ENCODE data around the gene ELOVL4.

The ELOVL4 gene

GRCh38 chr6:79947191-79948186, at the start of gene ELOVL4:
Gene ELOVL4, minus strand, starts transcription at chr6:79947553. Its CDS starts 274 bp downstream, at chr6:79947279.
- Histone ChIP-seq H3K4me1 (ENCODE audit: control insufficient read depth, insufficient read depth, low read length) (peaks cover 37% of the 10 kb centered on the region), H3K9ac (ENCODE audit: low read length) (peak within 1 kb of the TSS; percentile 57), H3K27me3 (ENCODE audit: control insufficient read depth, insufficient read depth, low read length) (peaks cover 8% of the 10 kb centered on the region), H3K4me3 (ENCODE audit: low read depth, low read length) (peak within 1 kb of the TSS; percentile 94), H3K27ac (ENCODE audit: low read depth, low read length) (no peak within 1 kb of the TSS), H3K36me3 (ENCODE audit: control insufficient read depth, insufficient read depth, low read length) (no peaks in the 10 kb centered on the region), H3K9me3 (ENCODE audit: control insufficient read depth, insufficient read depth, low read depth, low read length) (no peaks in the 10 kb centered on the region)

DNA sequence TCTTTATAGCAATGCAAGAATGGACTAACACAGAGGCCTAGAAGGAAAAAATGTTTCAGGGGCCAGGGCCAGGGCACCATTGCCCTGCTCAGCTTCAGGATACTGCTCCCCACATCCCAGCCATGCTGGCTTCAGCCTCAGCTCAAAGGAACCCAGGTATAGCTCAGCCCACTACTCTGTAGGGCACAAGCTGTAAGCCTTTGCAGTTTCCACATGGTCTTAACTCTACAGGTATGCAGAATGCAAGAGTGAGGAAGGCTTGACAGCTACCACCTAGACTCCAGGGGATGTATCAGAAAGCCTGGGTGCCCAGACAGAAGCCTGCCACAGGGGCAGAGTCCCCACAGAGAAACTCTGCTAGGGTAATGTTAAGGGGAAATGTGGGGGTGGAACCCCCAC, 46.6 kb upstream of the ELOVL4 start:
- no peaks in the 10 kb centered on the region for H3K36me3 ChIP-seq (ENCODE audit: control insufficient read depth, insufficient read depth, low read length)
- H3K27ac ChIP-seq (ENCODE audit: low read depth, low read length) = peak overlapping the region; percentile 84

GRCh38 chr6:79993012-79993910, 45.9 kb upstream of the ELOVL4 start:
- peak overlapping the region; percentile 23 for H3K9ac ChIP-seq (ENCODE audit: low read length)
- H3K36me3 ChIP-seq (ENCODE audit: control insufficient read depth, insufficient read depth, low read length) = no peaks in the 10 kb centered on the region
- no peaks in the 10 kb centered on the region for H3K9me3 ChIP-seq (ENCODE audit: control insufficient read depth, insufficient read depth, low read depth, low read length)
- peak overlapping the region; percentile 40; the same call in 1 of the 2 replicates for H3K4me3 ChIP-seq (ENCODE audit: low read depth, low read length)
- H3K27ac ChIP-seq (ENCODE audit: low read depth, low read length) = peak overlapping the region; percentile 84
- H3K4me1 ChIP-seq (ENCODE audit: control insufficient read depth, insufficient read depth, low read length) = peaks cover 18% of the 10 kb centered on the region
- H3K27me3 ChIP-seq (ENCODE audit: control insufficient read depth, insufficient read depth, low read length) = no peaks in the 10 kb centered on the region

More for the DNA sequence above, 46.6 kb upstream of the ELOVL4 start:
- H3K9ac ChIP-seq (ENCODE audit: low read length) = no peak overlapping the region
- H3K4me3 ChIP-seq (ENCODE audit: low read depth, low read length) = 0 out of 2 replicates have a peak overlapping the region, but pooled peaks have one; percentile 40
- H3K27me3 ChIP-seq (ENCODE audit: control insufficient read depth, insufficient read depth, low read length) = no peaks in the 10 kb centered on the region
- H3K4me1 ChIP-seq (ENCODE audit: control insufficient read depth, insufficient read depth, low read length) = peaks cover 18% of the 10 kb centered on the region
- no peaks in the 10 kb centered on the region for H3K9me3 ChIP-seq (ENCODE audit: control insufficient read depth, insufficient read depth, low read depth, low read length)

GRCh38 chr6:79989641-79990040, 42.3 kb upstream of the ELOVL4 start:
- Histone ChIP-seq H3K36me3 (ENCODE audit: control insufficient read depth, insufficient read depth, low read length) (no peaks in the 10 kb centered on the region), H3K9ac (ENCODE audit: low read length) (no peak overlapping the region), H3K9me3 (ENCODE audit: control insufficient read depth, insufficient read depth, low read depth, low read length) (no peaks in the 10 kb centered on the region), H3K4me1 (ENCODE audit: control insufficient read depth, insufficient read depth, low read length) (peaks cover 18% of the 10 kb centered on the region), H3K4me3 (ENCODE audit: low read depth, low read length) (no peak overlapping the region), H3K27ac (ENCODE audit: low read depth, low read length) (no peak overlapping the region), H3K27me3 (ENCODE audit: control insufficient read depth, insufficient read depth, low read length) (no peaks in the 10 kb centered on the region)

GRCh38 chr6:79985128-79985527, 37.8 kb upstream of the ELOVL4 start:
- Histone ChIP-seq H3K27me3 (ENCODE audit: control insufficient read depth, insufficient read depth, low read length) (no peaks in the 10 kb centered on the region), H3K9me3 (ENCODE audit: control insufficient read depth, insufficient read depth, low read depth, low read length) (no peaks in the 10 kb centered on the region), H3K4me3 (ENCODE audit: low read depth, low read length) (no peak overlapping the region), H3K9ac (ENCODE audit: low read length) (no peak overlapping the region), H3K27ac (ENCODE audit: low read depth, low read length) (no peak overlapping the region), H3K36me3 (ENCODE audit: control insufficient read depth, insufficient read depth, low read length) (no peaks in the 10 kb centered on the region), H3K4me1 (ENCODE audit: control insufficient read depth, insufficient read depth, low read length) (no peaks in the 10 kb centered on the region)

DNA sequence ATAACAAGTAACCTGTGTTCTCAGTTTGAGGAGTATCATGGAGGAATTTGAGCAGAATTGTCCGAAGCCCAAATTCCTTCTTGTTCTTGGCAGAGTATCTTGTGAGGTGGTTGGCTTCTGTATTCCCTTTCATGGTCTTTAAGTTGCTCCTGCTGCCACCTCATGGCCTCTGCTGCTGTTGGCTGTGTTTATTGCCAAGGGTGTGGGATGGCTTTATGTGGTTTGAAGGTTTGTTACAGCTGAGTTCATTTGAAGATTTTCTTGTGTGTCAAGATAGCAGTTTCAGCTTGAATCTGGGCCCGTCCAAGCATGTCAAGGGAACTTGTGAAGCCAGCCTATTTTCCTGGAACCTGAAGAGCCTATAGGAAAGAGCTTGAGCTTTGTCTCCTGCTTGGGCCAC, 36.9 kb upstream of the ELOVL4 start:
- Histone ChIP-seq H3K36me3 (ENCODE audit: control insufficient read depth, insufficient read depth, low read length) (no peaks in the 10 kb centered on the region), H3K9ac (ENCODE audit: low read length) (no peak overlapping the region)

DNA sequence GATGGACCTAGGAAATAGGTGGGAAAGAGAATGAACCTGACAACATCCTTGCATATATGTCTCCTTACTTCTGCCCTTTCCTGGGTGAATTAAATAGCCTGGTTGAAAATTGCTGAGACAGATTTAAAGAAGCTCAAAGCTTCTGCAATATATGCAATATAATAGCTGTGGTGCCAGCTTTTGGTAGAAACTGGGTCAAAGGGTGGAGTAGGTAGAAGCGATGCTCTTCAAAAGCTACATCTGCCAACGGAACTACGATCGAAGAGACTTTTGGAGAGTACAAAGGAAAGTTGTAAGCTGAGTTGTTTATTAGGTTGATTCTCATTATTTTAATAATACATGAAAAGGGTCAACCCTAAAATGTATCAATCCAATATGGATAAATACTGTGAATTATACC, 34.3 kb upstream of the ELOVL4 start:
- no peak overlapping the region for H3K4me3 ChIP-seq (ENCODE audit: low read depth, low read length)
- no peaks in the 10 kb centered on the region for H3K36me3 ChIP-seq (ENCODE audit: control insufficient read depth, insufficient read depth, low read length)
- no peak overlapping the region for H3K9ac ChIP-seq (ENCODE audit: low read length)
- no peaks in the 10 kb centered on the region for H3K27me3 ChIP-seq (ENCODE audit: control insufficient read depth, insufficient read depth, low read length)
- H3K4me1 ChIP-seq (ENCODE audit: control insufficient read depth, insufficient read depth, low read length) = no peaks in the 10 kb centered on the region
- H3K27ac ChIP-seq (ENCODE audit: low read depth, low read length) = no peak overlapping the region
- H3K9me3 ChIP-seq (ENCODE audit: control insufficient read depth, insufficient read depth, low read depth, low read length) = no peaks in the 10 kb centered on the region

More for the DNA sequence above, 36.9 kb upstream of the ELOVL4 start:
- Histone ChIP-seq H3K9me3 (ENCODE audit: control insufficient read depth, insufficient read depth, low read depth, low read length) (no peaks in the 10 kb centered on the region), H3K4me1 (ENCODE audit: control insufficient read depth, insufficient read depth, low read length) (no peaks in the 10 kb centered on the region), H3K27me3 (ENCODE audit: control insufficient read depth, insufficient read depth, low read length) (no peaks in the 10 kb centered on the region), H3K4me3 (ENCODE audit: low read depth, low read length) (no peak overlapping the region), H3K27ac (ENCODE audit: low read depth, low read length) (no peak overlapping the region)

DNA sequence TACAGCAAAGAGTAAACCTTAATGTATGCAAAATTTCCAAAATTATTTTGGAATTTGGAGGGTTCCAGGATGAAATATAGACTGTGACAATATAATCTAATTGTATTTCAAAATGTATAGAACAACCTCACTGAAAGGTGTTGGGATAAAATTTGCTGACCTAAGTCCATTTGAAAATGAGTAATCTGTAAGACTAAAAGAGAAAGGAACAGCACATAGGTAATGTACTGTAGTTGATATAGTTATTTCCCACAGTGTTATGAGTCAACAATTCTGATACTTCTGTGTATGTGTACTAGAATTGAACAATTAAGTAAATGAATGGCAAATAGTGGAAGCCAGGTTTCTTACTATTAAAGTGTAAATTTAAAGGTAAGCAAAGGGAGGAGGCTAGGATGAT, 23.8 kb upstream of the ELOVL4 start:
- no peak overlapping the region for H3K27ac ChIP-seq (ENCODE audit: low read depth, low read length)
- H3K4me3 ChIP-seq (ENCODE audit: low read depth, low read length) = no peak overlapping the region
- H3K4me1 ChIP-seq (ENCODE audit: control insufficient read depth, insufficient read depth, low read length) = no peaks in the 10 kb centered on the region
- H3K9ac ChIP-seq (ENCODE audit: low read length) = no peak overlapping the region
- no peaks in the 10 kb centered on the region for H3K27me3 ChIP-seq (ENCODE audit: control insufficient read depth, insufficient read depth, low read length)
- H3K9me3 ChIP-seq (ENCODE audit: control insufficient read depth, insufficient read depth, low read depth, low read length) = peaks cover 15% of the 10 kb centered on the region
- no peaks in the 10 kb centered on the region for H3K36me3 ChIP-seq (ENCODE audit: control insufficient read depth, insufficient read depth, low read length)

GRCh38 chr6:79969784-79970183, 22.4 kb upstream of the ELOVL4 start:
- no peaks in the 10 kb centered on the region for H3K36me3 ChIP-seq (ENCODE audit: control insufficient read depth, insufficient read depth, low read length)
- H3K27ac ChIP-seq (ENCODE audit: low read depth, low read length) = no peak overlapping the region
- H3K27me3 ChIP-seq (ENCODE audit: control insufficient read depth, insufficient read depth, low read length) = no peaks in the 10 kb centered on the region

DNA sequence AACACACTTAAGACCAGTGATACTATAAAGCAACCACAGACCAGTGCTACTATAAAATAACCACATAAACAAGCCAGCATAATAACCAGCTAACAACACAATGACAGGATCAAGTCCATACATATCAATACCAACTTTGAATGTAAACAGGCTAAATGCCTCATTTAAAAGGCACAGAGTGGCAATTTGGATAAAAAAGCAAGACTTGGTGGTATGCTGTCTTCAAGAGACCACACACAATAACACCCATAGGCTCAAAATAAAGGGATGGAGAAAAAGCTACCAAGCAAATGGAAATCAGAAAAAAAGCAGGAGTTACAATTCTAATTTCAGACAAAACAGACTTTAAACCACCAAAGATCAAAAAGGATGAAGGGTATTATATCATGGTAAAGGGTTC, 19.8 kb upstream of the ELOVL4 start:
- Histone ChIP-seq H3K36me3 (ENCODE audit: control insufficient read depth, insufficient read depth, low read length) (no peaks in the 10 kb centered on the region), H3K27me3 (ENCODE audit: control insufficient read depth, insufficient read depth, low read length) (no peaks in the 10 kb centered on the region), H3K4me1 (ENCODE audit: control insufficient read depth, insufficient read depth, low read length) (no peaks in the 10 kb centered on the region), H3K4me3 (ENCODE audit: low read depth, low read length) (no peak overlapping the region), H3K9ac (ENCODE audit: low read length) (no peak overlapping the region), H3K9me3 (ENCODE audit: control insufficient read depth, insufficient read depth, low read depth, low read length) (peaks cover 19% of the 10 kb centered on the region), H3K27ac (ENCODE audit: low read depth, low read length) (no peak overlapping the region)

More at GRCh38 chr6:79969784-79970183, 22.4 kb upstream of the ELOVL4 start:
- H3K4me3 ChIP-seq (ENCODE audit: low read depth, low read length) = no peak overlapping the region
- no peaks in the 10 kb centered on the region for H3K4me1 ChIP-seq (ENCODE audit: control insufficient read depth, insufficient read depth, low read length)
- peaks cover 19% of the 10 kb centered on the region for H3K9me3 ChIP-seq (ENCODE audit: control insufficient read depth, insufficient read depth, low read depth, low read length)
- H3K9ac ChIP-seq (ENCODE audit: low read length) = no peak overlapping the region

Data from HUES6 (cell line).